GM18502 (cell line): Measurements from ENCODE around the gene DPP6.
"Not testable (repeated sequence)": the region's sequence is repeated elsewhere in the genome, so short reads cannot be mapped to it uniquely, and the experiment has no call there.

ENCODE experiments used
- ATAC-seq: cut with Tn5 transposase; IDR thresholded peaks from one replicate; pipeline ENCODE4 v1.9.1; 2021; ENCODE audit warnings: mild to moderate bottlenecking; ENCODE audit not compliant: unreplicated experiment, poor library complexity

The DPP6 gene

GRCh38 chr7:154929006-154929726, 877.0 kb downstream of the DPP6 start:
- peak; percentile 1 for ATAC-seq

- ATAC-seq = no peak
These were observed 879.7 kb downstream of the DPP6 start for GRCh38 chr7:154931906-154932305.

GRCh38 chr7:154934353-154934952, 882.3 kb downstream of the DPP6 start:
- not testable (repeated sequence) for ATAC-seq

GRCh38 chr7:154937837-154938236, 885.6 kb downstream of the DPP6 start:
- ATAC-seq = no peak

GRCh38 chr7:154942691-154943090, 890.5 kb downstream of the DPP6 start:
- ATAC-seq = no peak
